Brain microvascular endothelial cell (primary cell): ENCODE data around the gene RAB11FIP3.
A peak's percentile ranks its signal among the peaks of the same experiment; 100 is the strongest.

Experiments used
- DNase-seq: peaks from one replicate; pipeline ENCODE4 v3.0.0-alpha.2; 2020
- H3K27ac ChIP-seq: fragments of 250-450 bp; sonication (Bioruptor Pico); 2 replicates; pipeline ENCODE4 v1.5.1; 2020; ENCODE audit warnings: mild to moderate bottlenecking, moderate library complexity
- H3K27me3 ChIP-seq: fragments of 250-450 bp; sonication (Bioruptor Pico); replicated peaks from 2 replicates; pipeline ENCODE4 v1.5.1; 2020; ENCODE audit warnings: mild to moderate bottlenecking
- H3K36me3 ChIP-seq: fragments of 250-450 bp; sonication (Bioruptor Pico); replicated peaks from 2 replicates; pipeline ENCODE4 v1.5.1; 2020; ENCODE audit warnings: mild to moderate bottlenecking
- H3K4me3 ChIP-seq: 2 replicates; pipeline ENCODE4 v1.5.1; 2011; ENCODE audit warnings: low read depth, mild to moderate bottlenecking, control low read depth, low read length, moderate library complexity
- CTCF ChIP-seq: IDR thresholded peaks from 2 replicates; pipeline ENCODE4 v1.5.1; 2011; ENCODE audit warnings: low read depth, mild to moderate bottlenecking, moderate library complexity, low read length, control low read depth, inconsistent platforms; ENCODE audit errors: missing control alignments
- in situ Hi-C: cut with HindIII; loops from 2 replicates; pipeline ENCODE4 v1.10.0; 2017; ENCODE audit warnings: low sequenced_read_pairs, low pct_ligation_motif_present

Gene RAB11FIP3

GRCh38 chr16:391885-392335, 33.5 kb upstream of the RAB11FIP3 start:
- in situ Hi-C loops, result no loop called here
- Histone ChIP-seq H3K27ac (no peak overlapping the region), H3K27me3 (no peaks in the 10 kb centered on the region), H3K36me3 (no peaks in the 10 kb centered on the region), H3K4me3 (no peak overlapping the region)
- peak; percentile 73 for DNase-seq
- peak; percentile 98 for TF ChIP-seq CTCF

GRCh38 chr16:392450-393030, 32.9 kb upstream of the RAB11FIP3 start:
- in situ Hi-C loops, result no loop called here
- DNase-seq, result no peak
- no peak overlapping the region for H3K27ac ChIP-seq
- peak; percentile 12 for TF ChIP-seq CTCF
- H3K36me3 ChIP-seq, result no peaks in the 10 kb centered on the region
- no peak overlapping the region for H3K4me3 ChIP-seq
- no peaks in the 10 kb centered on the region for H3K27me3 ChIP-seq

- in situ Hi-C loops, result no loop called here
- no peak for DNase-seq
- H3K27me3 ChIP-seq, result no peaks in the 10 kb centered on the region
- H3K36me3 ChIP-seq, result peaks cover 12% of the 10 kb centered on the region
- no peak overlapping the region for H3K27ac ChIP-seq
- H3K4me3 ChIP-seq, result peak overlapping the region; percentile 54
- TF ChIP-seq CTCF, result no peak
These were observed 29.2 kb upstream of the RAB11FIP3 start for GRCh38 chr16:396199-396598.

GRCh38 chr16:396605-397004, 28.8 kb upstream of the RAB11FIP3 start:
- no peak for TF ChIP-seq CTCF
- Histone ChIP-seq H3K27me3 (no peaks in the 10 kb centered on the region), H3K4me3 (peak overlapping the region; percentile 54), H3K36me3 (peaks cover 12% of the 10 kb centered on the region), H3K27ac (no peak overlapping the region)
- DNase-seq, result peak; percentile 33
- in situ Hi-C loops, result no loop called here

- in situ Hi-C loops, result no loop called here
These were observed 28.3 kb upstream of the RAB11FIP3 start, which contains the start of gene NME4 for GRCh38 chr16:397135-397661. NME4 (plus strand) TSS chr16:397199; CDS start chr16:397223, 24 bp downstream.

More at GRCh38 chr16:397135-397661, 28.3 kb upstream of the RAB11FIP3 start, which contains the start of gene NME4:
- Histone ChIP-seq H3K27ac (peak within 1 kb of the TSS; percentile 2), H3K4me3 (peak within 1 kb of the TSS; percentile 54), H3K36me3 (peaks cover 12% of the 10 kb centered on the region), H3K27me3 (no peaks in the 10 kb centered on the region)
- no peak for TF ChIP-seq CTCF
- no peak for DNase-seq
